BE2C (cell line): ENCODE measurements around the gene INPP4B.

Experiments
- DNase-seq: peaks from one replicate; pipeline ENCODE4 v3.0.0-alpha.2; 2020
- H3K27me3 ChIP-seq: fragments of 250-450 bp; sonication (Bioruptor Pico); 2 replicates; pipeline ENCODE4 v1.5.1; 2020; ENCODE audit warnings: mild to moderate bottlenecking
- H3K36me3 ChIP-seq: fragments of 250-450 bp; sonication (Bioruptor Pico); 2 replicates; pipeline ENCODE4 v1.5.1; 2020; ENCODE audit warnings: mild to moderate bottlenecking
- H3K4me1 ChIP-seq: fragments of 250-450 bp; sonication (Bioruptor Pico); 2 replicates; pipeline ENCODE4 v1.5.1; 2020
- H3K4me3 ChIP-seq: 2 replicates; pipeline ENCODE4 v1.5.1; 2011; ENCODE audit warnings: low read depth, low read length
- H3K9me3 ChIP-seq: fragments of 250-450 bp; sonication (Bioruptor Pico); 2 replicates; pipeline ENCODE4 v1.5.1; 2020
- CTCF ChIP-seq: IDR thresholded peaks from 2 replicates; pipeline ENCODE4 v1.5.1; 2012; ENCODE audit warnings: mild to moderate bottlenecking, low read depth, low read length

Gene INPP4B

DNA sequence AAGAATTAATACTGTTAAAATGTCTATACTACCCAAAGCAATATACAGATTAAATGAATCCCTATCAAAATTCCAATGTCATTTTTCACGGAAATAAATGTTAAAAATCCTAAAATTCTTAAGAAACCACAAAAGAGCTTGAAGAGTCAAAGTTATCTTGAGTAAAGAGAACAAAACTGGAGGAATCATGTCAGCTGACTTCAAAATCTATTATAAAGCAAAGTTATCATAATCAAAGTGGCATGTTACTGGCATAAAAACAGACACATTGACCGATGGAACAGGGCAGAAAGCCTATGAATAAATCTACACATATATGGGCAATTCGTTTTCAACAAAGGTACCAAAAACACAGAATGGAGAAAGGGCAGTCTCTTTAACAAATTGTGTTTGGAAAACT is 579.0 kb downstream of the INPP4B start:
- TF ChIP-seq CTCF, result no peak
- Histone ChIP-seq H3K4me3 (no peak overlapping the region), H3K36me3 (no peaks in the 10 kb centered on the region), H3K27me3 (no peaks in the 10 kb centered on the region), H3K9me3 (no peaks in the 10 kb centered on the region), H3K4me1 (no peaks in the 10 kb centered on the region; the same call in 1 of the 2 replicates)
- DNase-seq, result no peak

DNA sequence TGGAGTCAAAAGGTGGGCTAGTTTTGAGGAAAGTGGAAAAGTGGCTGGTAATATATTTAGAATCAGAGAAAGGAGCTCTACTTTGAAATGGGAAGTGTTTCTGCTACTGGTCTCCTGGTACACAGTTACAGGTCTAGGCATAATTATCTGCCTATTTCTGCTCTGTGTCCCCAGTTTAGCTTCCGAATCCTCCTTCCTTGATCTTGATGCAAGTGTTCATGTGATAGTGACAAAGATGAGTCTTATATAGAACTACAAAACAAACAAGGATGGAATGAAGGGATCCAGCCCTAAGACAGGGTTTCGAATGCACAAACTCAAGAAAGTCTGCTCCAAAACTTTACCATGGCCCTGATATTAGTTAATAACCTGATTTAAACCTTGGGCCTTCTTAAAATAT is 580.2 kb downstream of the INPP4B start:
- no peaks in the 10 kb centered on the region for H3K36me3 ChIP-seq
- no peaks in the 10 kb centered on the region for H3K9me3 ChIP-seq
- DNase-seq, result no peak
- H3K27me3 ChIP-seq, result no peaks in the 10 kb centered on the region
- no peaks in the 10 kb centered on the region for H3K4me1 ChIP-seq
- H3K4me3 ChIP-seq, result no peak overlapping the region
- TF ChIP-seq CTCF, result no peak

GRCh38 chr4:142265536-142265935 is 580.6 kb downstream of the INPP4B start:
- no peaks in the 10 kb centered on the region for H3K4me1 ChIP-seq
- TF ChIP-seq CTCF, result no peak
- H3K27me3 ChIP-seq, result no peaks in the 10 kb centered on the region
- no peak overlapping the region for H3K4me3 ChIP-seq
- no peak for DNase-seq
- H3K9me3 ChIP-seq, result no peaks in the 10 kb centered on the region
- no peaks in the 10 kb centered on the region for H3K36me3 ChIP-seq

GRCh38 chr4:142264961-142265360 is 581.1 kb downstream of the INPP4B start:
- Histone ChIP-seq H3K27me3 (no peaks in the 10 kb centered on the region), H3K4me1 (no peaks in the 10 kb centered on the region), H3K4me3 (no peak overlapping the region), H3K36me3 (no peaks in the 10 kb centered on the region), H3K9me3 (no peaks in the 10 kb centered on the region)
- DNase-seq, result no peak
- TF ChIP-seq CTCF, result no peak

- no peaks in the 10 kb centered on the region for H3K36me3 ChIP-seq
- H3K9me3 ChIP-seq, result no peaks in the 10 kb centered on the region
- no peaks in the 10 kb centered on the region for H3K4me1 ChIP-seq
- no peak overlapping the region for H3K4me3 ChIP-seq
- no peak for DNase-seq
- H3K27me3 ChIP-seq, result no peaks in the 10 kb centered on the region
- TF ChIP-seq CTCF, result no peak
Observed at GRCh38 chr4:142262956-142263355, 583.1 kb downstream of the INPP4B start.

DNA sequence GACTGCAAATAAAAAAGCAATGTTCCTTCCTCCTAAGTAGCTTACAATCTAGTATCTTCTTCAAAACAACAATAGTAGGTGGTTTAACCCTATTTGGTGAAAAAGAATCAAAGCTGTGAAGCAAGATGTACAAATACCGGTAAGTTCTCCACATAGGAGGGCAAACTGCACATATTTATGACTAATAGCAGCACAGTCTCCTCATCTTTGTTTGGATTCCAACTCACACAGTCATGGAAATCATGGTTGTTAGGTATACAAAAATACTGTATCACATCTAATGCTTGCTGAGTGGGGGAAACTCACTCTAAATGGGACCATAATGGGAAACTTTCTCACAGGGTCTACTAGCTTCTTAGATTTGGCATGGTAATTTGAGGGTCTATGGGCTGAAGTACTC is 597.2 kb downstream of the INPP4B start:
- Histone ChIP-seq H3K27me3 (no peaks in the 10 kb centered on the region), H3K4me1 (no peaks in the 10 kb centered on the region), H3K4me3 (no peak overlapping the region), H3K9me3 (no peaks in the 10 kb centered on the region), H3K36me3 (no peaks in the 10 kb centered on the region)
- no peak for DNase-seq
- TF ChIP-seq CTCF, result no peak
